GM10266 (cell line): Measurements from ENCODE around the gene NRDC.

Experiments
- DNase-seq: peaks from one replicate; pipeline ENCODE4 v3.0.0; 2012; ENCODE audit errors: extremely low spot score
- TF ChIP-seq, protein P1 (sequence below): IDR thresholded peaks from 2 replicates; pipeline ENCODE4 v1.5.1; 2012; ENCODE audit warnings: mild to moderate bottlenecking, low read depth; ENCODE audit not compliant: control insufficient read depth, insufficient read depth; ENCODE audit errors: missing control alignments

The NRDC gene

GRCh38 chr1:51867479-51868232 is 10.9 kb downstream of the NRDC start:
- TF ChIP-seq, protein P1, sequence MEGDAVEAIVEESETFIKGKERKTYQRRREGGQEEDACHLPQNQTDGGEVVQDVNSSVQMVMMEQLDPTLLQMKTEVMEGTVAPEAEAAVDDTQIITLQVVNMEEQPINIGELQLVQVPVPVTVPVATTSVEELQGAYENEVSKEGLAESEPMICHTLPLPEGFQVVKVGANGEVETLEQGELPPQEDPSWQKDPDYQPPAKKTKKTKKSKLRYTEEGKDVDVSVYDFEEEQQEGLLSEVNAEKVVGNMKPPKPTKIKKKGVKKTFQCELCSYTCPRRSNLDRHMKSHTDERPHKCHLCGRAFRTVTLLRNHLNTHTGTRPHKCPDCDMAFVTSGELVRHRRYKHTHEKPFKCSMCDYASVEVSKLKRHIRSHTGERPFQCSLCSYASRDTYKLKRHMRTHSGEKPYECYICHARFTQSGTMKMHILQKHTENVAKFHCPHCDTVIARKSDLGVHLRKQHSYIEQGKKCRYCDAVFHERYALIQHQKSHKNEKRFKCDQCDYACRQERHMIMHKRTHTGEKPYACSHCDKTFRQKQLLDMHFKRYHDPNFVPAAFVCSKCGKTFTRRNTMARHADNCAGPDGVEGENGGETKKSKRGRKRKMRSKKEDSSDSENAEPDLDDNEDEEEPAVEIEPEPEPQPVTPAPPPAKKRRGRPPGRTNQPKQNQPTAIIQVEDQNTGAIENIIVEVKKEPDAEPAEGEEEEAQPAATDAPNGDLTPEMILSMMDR: no peak
- DNase-seq: no peak

DNA sequence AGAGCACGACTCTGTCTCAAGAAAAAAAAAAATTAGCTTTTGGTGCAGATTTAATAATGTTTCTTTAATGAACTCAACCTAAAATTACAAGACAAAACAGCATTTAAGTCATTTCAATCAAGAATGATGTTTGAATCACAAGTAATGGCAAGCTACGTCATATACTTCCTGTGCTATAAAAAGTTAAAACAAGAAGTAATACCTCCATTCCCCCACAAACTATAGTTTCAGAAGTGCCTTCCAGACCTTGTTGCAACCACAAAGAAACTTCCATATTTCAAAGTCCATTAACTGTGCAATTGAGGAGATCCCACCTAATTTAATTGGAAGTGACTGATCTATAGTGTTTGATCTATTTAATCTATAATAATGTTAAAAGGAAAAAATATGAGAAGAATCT is 15.1 kb downstream of the NRDC start:
- peak; percentile 33 for DNase-seq
- TF ChIP-seq, protein P1: no peak

DNA sequence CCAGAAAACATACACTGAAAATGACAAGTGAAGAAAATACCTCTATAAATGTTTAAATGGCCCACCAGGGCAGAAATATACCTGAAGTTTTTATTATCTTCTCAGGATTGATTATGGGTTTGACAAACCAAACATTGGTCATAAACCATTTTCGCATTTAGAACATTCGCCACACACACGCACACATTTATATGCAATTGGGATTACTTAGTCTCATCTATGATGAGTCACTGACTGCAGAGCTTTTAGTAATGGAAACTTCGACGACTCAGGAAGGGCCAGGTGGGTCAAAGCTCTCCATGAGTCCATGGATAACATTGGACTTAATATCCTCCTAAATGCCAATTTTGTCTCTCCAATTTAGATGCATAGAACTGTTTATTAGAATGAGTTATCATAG is 16.9 kb downstream of the NRDC start:
- no peak for DNase-seq
- TF ChIP-seq, protein P1: no peak

- no peak for DNase-seq
- TF ChIP-seq, protein P1: no peak
Observed at GRCh38 chr1:51859735-51860134, 18.8 kb downstream of the NRDC start.

DNA sequence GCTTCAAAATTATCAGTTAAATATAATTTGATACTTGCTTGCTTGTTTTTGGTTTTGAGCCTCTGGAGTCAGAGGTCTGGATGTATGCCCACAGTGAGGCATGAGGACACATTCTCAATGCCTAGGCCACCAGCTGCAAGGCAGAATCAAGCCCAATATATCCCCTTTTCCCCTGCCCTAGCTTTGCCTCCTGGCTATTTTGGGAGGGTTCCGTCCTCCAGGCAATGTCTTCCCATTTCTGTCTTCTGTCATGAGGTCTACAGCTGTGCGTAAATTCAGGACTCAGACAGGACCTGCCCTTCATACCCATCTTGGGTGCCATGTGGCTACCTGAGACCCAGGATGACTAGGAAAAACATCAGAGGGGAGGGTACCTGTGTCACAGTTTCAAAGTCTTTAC is 19.2 kb downstream of the NRDC start:
- TF ChIP-seq, protein P1: no peak
- no peak for DNase-seq

- no peak for DNase-seq
- TF ChIP-seq, protein P1: no peak
Observed at GRCh38 chr1:51858892-51859291, 19.6 kb downstream of the NRDC start.

- TF ChIP-seq, protein P1: no peak
- DNase-seq: no peak
Observed at GRCh38 chr1:51856745-51857144, 21.8 kb downstream of the NRDC start.
